HG03439 (cell line): Measurements from ENCODE around the gene P2RX3.
A peak's percentile ranks its signal among the peaks of the same experiment; 100 is the strongest.
"Not testable (repeated sequence)": the region's sequence is repeated elsewhere in the genome, so short reads cannot be mapped to it uniquely, and the experiment has no call there.

Source experiments
- ATAC-seq: cut with Tn5 transposase; IDR thresholded peaks from one replicate; pipeline ENCODE4 v1.9.1; 2021; ENCODE audit warnings: mild to moderate bottlenecking, moderate library complexity; ENCODE audit not compliant: unreplicated experiment

The P2RX3 gene

GRCh38 chr11:57324154-57324885, 13.8 kb upstream of the P2RX3 start:
- no peak for ATAC-seq

DNA sequence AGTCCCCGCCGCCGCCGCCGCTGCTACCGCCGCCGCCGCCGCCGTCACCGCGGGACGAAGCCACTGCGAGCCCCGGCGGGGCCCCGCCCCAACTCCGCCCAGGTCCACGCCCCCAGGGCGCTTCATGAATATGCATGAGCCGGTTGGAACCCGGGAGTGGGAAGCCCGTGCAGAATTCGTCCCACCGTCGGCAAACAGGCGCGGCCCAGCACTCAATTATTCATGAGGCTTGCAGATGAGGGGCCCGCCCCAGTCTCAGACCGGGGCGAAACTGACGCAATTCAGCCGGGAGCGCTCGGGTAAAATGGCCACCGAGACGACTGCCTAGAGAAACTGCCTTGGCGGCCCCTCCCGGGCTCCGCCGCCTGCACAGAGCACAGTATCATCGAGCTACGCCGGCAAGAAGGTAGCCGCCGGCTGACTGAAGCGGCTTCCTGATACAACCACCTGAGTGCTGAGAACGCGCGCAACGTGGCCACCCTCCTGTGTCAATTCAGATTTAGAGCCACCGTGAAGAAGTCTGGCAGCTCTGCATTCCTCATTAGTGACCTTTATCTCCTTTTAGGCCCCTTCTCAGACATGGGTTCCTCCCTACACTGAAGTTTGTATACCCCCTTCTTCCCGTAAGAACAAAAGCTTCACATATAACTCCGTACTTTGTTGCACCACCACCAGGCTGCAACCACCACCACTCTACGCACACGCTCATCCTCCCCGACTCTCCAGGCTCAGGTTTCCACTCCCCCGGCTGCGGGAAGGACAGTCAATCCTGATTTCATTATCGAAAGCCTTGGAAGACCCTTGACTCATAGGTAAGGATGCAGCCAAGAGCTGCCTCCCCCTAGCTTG, 13.0 kb upstream of the P2RX3 start, which contains the start of gene TNKS1BP1:
TSS of gene TNKS1BP1 (minus strand) at position 67 of the 849 bp plus-strand sequence. CDS start 3,067 bp downstream, outside the sequence.
- ATAC-seq = peak; percentile 91

DNA sequence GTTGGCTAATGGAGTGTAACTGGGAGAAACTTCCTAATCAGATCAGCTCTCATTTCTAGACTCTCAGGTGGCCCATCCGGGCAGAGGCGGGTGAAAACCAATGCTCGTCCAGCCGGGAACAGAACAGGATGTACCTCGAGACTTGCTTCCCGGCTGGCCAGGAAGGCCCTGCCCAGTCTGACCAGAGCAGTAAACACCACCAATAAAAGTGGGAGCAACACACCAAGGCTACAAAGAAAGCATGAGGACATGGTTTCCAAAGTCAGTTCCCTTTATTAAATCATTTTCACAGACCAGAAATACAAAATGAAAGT, 12.5 kb upstream of the P2RX3 start:
- ATAC-seq = no peak

- no peak for ATAC-seq
Observed at GRCh38 chr11:57327721-57328120, 10.4 kb upstream of the P2RX3 start.

DNA sequence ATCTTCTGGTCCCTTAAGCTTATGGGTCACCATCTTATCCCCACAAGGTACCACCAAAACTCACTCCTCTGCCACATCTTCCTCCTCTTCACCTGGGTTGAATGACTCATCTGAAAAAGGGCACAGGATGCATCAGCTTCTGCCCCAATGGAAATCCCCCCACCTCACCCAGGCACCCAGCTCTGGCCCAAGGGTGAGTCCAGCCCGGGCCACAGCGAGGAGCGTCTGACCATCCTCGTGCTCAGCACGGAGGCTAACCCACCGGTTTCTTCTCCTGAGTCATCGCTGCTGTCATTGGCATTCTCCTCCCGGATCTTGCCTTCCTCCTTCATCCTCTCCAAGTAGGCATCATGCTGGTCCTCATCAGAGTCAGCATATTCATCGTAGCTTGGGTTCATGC, 8.1 kb upstream of the P2RX3 start:
- no peak for ATAC-seq

DNA sequence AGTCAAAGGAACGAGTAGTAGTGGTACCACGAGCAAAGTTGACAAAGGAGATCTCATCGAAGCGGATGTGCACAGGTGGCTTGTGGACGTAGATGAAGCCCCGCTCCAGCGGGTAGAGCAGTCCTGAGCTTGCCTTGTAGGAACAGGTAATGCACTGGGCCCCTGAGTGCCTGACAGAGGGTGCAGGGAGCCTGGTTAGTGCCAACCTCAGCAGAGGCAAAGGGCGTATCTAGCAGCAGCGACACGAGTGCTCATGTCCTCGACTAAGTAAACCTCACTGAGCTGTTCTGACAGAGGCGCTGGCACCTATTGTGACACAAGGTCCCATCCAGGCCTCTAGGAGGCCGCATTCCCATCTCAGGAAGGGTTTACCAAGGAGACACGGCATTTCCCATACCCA, 6.4 kb upstream of the P2RX3 start:
- ATAC-seq = no peak

DNA sequence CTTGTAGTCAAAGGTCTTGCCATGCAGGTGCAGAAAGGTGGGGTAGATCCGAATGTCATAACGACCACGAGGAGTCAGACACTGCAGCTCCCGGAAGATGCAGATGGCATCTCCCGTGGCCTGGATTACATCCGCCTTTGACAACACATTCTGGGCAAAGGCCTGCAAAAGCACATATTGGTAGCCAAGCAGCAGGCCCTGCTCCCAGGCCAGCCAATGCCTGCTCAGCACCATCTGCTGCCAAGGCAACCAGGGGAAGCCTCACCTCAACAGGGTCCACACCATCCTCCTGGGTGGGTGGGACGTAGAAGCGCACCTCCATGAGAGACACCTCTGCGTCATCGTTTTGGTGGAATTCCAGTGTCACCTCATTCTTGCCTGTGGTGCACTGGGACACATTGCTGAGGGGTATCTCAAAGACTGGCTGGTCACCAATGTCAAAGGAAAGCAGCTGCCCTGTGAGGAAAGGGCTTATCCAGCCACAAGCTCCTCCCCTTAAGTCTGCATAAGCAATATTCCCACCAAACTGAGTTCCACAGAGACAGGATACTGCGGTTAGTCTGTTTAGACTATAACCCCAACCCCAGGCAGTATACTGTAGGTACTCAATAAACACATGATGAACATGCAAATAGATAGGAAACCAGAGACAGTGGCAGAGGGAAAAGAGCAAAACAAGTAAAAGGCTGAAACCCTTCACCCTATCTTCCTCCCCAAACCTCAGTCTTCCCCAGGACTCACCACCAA, 5.3 kb upstream of the P2RX3 start:
- no peak for ATAC-seq

DNA sequence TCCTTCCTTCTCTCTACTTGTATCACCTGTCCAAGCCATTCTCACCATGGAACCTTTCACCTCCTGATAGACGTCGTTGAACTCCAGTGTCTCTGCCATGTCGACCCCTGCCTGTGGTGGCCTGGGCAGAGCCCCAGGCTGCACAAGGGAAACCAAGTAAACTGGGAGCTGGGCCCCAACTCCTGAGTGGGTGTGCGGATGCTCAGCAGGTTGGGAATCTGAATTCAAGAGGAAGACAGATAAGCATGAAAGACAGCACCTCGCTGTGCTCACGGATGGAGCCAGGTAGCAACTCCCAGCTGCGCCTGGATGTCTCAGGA, 3.2 kb upstream of the P2RX3 start:
- no peak for ATAC-seq

GRCh38 chr11:57335343-57336110, 2.6 kb upstream of the P2RX3 start, which contains the start of gene SSRP1:
TSS of gene SSRP1 (minus strand) at chr11:57335892. CDS start at chr11:57335121, 771 bp downstream.
- ATAC-seq = peak; percentile 99

DNA sequence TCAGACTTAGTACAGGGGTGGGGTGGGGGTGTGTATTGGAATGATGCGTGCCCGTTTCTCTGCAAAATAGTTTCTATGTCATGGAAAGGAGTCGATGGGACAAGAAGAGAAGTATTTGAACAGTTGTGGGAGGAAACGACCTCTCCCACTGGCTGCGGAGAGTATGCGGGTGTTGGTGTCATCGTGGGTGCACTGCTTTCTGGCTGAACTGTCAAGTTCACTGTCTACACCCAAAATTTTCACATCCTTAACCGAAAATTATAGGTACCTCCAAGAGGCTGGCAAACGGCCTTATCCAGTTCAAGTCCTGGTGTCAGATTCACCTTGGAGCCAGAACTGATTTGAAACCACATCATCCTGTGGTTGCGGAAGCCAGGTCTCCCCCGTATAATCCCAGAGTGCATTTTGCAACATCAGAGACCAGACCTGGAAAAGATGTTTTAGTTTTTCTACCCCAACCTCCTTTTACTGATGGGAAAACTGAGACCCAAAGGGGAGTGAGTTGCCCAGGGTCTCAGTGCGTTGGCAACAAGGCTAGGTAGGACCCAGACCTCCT, 2.0 kb upstream of the P2RX3 start:
- no peak for ATAC-seq

DNA sequence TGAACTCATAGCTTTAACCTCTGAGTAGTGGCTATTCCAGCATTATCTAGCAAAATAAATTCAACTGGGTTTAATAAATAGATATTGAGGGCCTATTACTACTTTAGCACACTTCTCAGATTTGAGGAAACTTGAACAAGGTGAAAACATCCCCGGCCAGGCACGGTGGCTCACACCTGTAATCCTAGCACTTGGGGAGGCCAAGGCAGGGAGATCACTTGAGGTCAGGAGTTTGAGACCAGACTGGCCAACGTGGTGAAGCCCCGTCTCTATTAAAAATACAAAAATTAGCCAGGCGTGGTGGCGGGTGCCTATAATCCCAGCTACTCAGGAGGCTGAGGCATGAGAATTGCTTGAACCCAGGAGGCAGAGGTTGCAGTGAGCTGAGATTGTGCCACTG, 1.3 kb upstream of the P2RX3 start:
- not testable (repeated sequence) for ATAC-seq

GRCh38 chr11:57339328-57339727, 1.2 kb downstream of the P2RX3 start:
- ATAC-seq = no peak

DNA sequence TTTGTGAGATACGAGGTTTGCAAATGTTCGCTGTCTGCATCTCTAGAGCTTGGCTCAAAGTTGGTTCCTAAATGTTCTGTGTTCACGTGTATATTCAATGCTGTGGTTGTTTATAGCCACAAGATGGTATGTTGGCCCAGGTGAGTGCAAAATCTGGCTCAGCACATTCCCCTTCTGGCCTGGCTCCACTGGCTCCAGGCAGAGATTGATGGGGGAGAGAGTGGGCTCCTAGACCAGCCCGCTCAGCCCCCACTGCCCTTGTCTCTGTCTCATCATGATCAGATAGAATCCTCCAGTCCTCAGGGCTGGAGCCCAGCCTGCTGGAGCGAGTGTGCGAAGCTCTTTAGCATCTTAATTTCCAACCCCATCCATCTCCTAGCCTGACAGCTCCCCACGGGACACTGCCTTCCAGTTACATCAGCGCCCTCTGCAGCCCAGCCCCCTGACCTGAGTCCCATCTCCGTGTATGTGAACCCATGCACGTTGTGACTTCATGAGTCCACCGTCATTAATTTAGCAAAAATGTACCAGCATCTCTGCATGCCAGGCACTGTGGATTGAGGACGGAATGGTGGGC, 2.0 kb downstream of the P2RX3 start:
- ATAC-seq = no peak

GRCh38 chr11:57341250-57341808, 3.2 kb downstream of the P2RX3 start:
- ATAC-seq = no peak

DNA sequence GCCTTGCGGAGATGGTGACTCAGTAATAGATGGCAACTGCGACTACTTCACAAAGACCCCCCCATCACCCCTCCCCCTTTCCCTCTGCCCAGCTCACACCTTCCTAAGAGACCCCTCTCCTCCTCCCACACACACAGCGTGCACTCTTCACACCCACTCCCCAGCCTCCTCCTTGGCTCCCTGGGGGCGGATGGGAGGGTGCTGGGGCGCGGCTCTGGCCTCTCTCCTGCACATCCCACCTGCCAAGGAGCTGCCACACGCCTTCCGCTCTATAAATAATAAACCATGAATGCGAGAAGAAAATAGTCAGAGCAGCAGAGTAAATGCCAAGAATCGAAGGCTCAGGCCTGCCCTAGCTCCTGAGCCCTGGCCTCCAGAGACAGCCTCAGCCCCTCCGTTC, 4.5 kb downstream of the P2RX3 start:
- ATAC-seq = no peak

DNA sequence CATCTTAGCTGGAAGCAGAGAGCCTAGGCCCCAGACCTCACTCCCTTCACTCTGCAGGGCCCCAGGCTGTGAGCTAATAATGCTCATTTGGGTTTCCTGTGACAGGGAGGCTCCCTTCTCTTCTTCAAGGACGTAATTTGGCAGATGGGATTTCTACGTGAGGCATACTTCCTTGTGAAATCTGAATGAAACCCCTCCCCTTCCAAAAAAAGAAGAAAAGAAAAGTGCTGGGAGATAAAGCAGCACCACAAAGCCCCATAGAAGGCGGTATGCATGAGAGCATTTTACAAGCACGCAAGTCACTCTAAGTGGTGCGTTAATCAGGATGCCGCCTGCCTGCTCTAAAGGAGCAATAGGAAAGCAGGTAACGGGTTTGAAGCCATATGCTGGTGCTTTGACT, 5.7 kb downstream of the P2RX3 start:
- ATAC-seq = no peak

DNA sequence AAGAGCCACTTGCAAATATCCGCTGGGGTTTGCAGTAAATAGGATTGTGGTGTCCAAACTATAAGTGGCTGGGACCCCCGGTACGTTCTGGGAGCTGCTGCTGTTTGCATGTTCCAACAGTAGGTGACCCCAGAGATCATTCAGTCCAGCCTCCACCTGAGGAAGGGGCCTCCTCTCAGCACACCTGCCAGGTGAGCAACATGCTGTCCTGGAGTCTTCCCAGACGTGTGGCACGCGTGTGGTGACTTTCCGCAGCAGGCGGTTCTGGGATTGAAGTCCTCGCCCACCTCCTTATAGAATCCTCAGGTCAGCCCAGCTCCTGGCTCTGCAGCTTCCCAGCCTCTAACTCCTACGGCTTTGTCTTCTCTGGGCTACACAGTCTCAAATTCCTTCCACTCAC, 6.7 kb downstream of the P2RX3 start:
- ATAC-seq = no peak

- no peak for ATAC-seq
Observed at GRCh38 chr11:57345555-57346211, 7.5 kb downstream of the P2RX3 start.

- ATAC-seq = no peak
Observed at GRCh38 chr11:57347336-57347735, 9.2 kb downstream of the P2RX3 start.
